AG09319 (cell line): ENCODE measurements around the gene VSTM2L.

ENCODE experiments used
- DNase-seq: peaks from one replicate; pipeline ENCODE4 v3.0.0-alpha.2; 2010; ENCODE audit warnings: low read depth; ENCODE audit errors: extremely low read depth
- TF ChIP-seq, protein P1 (sequence below): IDR thresholded peaks from 2 replicates; pipeline ENCODE4 v1.5.1; 2011; ENCODE audit warnings: low read depth, mild to moderate bottlenecking, inconsistent platforms, low read length, moderate library complexity

VSTM2L gene

DNA sequence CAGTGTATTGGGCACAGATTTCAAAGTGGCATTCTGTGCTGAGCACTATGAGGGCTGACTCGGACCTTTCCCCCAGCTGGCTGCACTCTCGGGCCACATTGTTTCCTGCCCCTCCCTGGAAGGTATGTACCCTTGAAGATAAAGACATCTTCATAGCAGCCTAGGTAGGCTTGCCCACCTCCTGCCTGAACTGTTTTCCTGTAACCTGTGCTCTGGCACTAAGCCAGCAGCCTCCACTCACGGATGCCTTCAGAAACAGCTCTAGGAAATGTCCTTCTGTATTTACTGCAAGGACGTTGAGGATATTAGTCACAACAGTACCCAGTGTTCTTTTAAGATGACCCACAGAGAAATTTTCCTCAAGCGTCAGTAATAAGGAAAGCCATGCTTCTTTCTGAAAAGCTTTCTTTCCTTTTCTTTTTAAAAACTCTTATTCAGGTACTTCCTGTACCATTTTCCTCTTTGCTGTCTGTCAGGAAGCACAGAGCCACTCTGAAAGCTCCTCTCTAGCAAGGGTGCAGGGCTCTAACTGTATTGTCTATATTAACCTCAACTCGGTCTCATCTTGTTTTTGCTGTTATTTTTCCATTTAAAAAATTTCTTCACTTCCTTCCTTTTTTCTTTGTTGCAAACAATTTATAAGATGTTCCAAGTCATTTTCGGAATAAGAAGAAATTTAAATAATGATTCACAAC lies 86.8 kb downstream of the VSTM2L start:
- TF ChIP-seq, protein P1, sequence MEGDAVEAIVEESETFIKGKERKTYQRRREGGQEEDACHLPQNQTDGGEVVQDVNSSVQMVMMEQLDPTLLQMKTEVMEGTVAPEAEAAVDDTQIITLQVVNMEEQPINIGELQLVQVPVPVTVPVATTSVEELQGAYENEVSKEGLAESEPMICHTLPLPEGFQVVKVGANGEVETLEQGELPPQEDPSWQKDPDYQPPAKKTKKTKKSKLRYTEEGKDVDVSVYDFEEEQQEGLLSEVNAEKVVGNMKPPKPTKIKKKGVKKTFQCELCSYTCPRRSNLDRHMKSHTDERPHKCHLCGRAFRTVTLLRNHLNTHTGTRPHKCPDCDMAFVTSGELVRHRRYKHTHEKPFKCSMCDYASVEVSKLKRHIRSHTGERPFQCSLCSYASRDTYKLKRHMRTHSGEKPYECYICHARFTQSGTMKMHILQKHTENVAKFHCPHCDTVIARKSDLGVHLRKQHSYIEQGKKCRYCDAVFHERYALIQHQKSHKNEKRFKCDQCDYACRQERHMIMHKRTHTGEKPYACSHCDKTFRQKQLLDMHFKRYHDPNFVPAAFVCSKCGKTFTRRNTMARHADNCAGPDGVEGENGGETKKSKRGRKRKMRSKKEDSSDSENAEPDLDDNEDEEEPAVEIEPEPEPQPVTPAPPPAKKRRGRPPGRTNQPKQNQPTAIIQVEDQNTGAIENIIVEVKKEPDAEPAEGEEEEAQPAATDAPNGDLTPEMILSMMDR = no peak
- DNase-seq = no peak

DNA sequence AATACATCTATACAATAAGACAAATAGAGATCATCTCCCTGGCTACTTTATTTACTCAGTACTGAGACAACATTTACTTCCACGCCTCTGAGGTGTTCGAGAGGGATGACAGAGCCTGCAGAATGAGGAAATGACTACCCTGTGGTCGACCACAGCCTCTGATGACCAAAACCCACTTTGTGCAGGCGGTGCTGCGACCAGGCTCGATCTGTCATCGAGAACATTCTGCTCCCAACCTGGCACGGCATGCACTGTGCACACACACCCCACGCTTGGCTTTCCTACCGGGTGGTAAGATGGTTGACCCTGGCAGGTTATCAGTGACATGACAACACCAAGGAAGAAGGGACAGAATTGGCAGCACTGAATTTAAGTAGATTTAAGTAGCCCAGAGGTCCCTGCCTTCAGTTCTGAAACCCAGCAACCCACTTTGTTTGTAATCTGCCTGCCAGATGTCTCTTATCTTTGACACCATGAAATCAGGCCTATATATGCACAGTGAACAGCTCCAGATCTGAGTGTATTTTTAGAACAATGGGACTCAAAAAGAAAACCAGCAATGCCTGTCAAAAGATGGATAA lies 87.7 kb downstream of the VSTM2L start:
- no peak for DNase-seq
- TF ChIP-seq, protein P1 = no peak

DNA sequence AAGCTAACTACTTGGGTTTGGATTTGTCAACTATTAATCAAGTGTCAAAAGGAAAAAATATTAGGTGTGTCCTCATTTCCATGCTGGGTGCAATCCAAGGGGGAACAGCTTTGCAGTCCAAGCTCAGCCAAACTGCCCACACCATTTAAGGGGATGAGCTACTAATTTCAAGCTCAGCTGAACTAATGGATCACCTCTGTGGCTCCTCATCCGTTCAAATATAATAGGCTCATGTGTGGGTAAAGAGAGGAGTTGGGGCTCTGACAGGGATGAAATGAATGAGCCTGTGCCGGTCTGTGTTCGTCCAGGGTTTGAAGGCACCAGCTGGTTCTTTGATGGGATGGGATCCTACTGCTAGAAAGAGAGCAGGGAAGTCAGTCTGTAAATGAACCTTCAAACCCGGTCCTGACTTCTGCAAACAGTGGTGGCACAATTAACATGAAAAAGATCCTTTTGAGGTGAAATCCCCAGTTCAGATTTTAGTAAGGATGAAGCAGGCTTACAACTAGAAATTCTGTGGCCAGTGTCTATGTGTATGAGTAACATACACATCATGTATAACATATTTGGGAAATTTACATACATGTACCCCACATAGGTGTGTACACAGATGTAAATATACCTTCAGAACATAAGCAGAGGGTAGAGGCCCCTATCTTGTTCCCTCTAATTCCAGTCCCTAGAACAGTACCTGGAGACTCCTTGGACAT lies 88.4 kb downstream of the VSTM2L start:
- TF ChIP-seq, protein P1 = no peak
- DNase-seq = no peak

DNA sequence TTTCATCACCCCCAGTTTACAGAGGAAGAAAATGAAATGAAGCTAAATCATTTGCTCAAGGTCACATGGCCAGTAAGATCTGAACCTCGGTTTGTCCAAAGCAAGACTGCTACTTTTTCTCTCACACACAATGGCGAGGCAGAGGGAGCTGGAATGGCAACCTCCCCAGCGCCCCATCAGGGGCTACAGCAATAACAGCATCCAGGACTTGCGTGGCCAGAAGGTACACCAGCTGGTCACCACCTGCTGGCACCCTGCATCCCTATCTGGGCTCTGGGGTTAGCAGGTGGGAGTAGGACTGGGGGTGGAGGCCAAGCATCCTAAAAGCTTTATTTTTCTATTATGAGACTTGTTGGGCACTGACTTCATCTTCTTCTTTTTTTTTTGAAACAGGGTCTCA lies 89.0 kb downstream of the VSTM2L start:
- DNase-seq = no peak

DNA sequence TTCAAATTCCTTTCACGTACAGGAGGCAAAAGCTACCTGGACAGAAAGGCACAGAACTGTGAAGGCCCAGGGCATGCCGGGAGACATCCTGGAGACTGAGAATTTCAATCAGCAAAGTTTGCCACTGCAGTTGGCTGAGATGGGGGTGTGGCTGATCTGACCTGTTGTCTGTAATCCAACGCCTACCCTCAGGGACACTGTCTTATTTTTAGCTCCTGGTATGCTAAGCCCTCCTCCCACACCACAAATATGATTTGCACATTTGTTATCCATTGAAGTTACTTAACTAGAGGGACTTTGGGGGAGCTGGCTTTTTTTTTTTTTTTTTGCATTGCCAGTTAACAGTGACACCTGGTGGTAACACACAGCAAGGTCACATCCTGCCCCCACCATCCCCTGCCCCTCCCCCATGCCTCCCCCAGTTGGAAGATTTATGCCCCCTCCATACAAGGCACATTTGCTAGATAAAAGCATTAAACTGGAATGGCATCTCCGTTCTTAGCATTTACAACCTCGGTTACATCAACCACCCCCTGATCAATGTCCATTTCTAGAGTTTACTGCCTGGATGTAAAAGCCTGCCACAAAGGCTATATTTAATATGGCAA lies 90.0 kb downstream of the VSTM2L start:
- DNase-seq = peak; percentile 90
- TF ChIP-seq, protein P1 = peak; percentile 49

More for the DNA sequence above, 89.0 kb downstream of the VSTM2L start:
- TF ChIP-seq, protein P1 = no peak

DNA sequence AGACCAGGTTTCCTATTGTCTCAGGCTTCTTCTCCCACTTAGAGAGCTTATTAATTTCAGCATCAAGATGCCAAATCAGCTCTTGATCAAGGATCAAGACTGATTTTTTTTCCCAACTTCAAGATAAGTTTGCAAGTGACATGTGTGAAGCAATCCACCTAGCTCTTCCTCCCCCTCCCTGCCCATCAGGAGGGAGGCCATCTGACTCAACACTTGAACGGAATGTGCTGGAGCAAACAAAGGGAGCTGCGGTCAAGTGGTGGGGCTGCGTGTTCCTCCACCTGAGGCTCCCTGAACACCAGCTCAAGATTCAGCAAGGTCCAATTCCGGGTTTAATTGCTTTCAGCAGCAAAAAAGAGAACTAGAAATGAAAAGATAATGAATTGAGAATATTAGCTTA lies 91.6 kb downstream of the VSTM2L start:
- TF ChIP-seq, protein P1 = no peak
- no peak for DNase-seq
